Limb (tissue), 2 donors: ENCODE data around the gene MEIS3.

ENCODE experiments used
- DNase-seq, 2 donors: peaks; one replicate each; pipeline ENCODE4 v3.0.0-alpha.2; 2016; ENCODE audit errors: extremely low spot score in 2 of 2

The MEIS3 gene

DNA sequence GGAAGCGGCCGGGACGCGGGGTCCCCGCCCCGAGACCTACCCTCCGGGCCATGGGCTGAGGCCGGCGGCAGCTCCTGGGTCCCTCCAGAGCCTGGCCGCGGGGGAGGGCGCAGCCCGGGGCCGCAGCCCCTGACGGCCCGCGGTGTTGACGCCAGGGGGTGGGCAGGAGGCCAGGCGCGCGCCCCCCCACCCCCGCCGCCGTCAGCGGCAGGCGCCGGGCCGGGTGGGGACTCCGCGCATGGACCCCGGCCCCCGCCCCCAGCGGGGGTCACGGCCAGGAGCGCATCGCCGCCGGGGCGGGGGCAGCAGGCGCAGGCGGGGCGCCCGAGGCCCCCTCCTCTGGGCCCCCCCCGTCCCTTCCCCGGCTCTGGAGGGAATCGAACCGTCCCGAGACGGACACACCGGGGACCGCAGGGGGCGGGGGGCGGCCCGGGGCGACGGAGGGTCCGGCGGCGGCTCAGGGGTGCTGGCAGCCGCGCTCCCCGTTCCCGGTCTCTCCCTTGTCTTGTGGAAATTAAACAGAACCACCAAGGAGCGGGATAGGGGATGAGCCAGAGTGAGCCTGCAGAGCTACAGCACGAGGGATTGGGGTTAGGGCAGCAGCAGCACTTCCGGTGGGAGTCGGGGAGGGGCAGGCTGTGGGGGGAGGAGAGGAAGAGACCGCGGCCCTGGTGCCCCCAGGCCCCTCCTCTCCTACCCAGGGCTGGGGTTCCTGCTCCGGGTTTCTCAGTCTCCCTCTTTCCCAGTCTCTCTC lies at the start of gene MEIS3:
TSS of gene MEIS3 (minus strand) at position 498 of the 754 bp plus-strand sequence. CDS start at position 52, 446 bp downstream.
- DNase-seq = peak in 1 of 2 donors; percentile 60

DNA sequence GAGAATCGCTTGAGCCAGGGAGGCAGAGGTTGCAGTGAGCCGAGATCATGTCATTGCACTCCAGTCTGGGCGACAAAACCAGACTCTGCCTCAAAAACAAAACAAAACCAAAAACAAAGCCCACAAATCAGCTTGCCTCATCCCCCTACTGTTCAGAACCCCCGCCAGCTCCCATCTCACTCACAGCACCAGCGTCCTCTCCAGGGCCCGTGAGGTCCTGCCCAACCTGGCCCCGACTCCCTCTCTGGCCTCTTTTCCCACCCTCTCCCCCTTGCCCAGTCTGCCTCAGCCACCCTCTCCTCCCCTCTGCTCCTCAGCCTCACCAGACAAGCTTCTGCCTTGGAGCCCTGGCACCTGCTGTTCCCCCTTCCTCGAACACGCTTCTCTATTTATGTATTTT lies 48.6 kb upstream of the MEIS3 start:
- no peak for DNase-seq

DNA sequence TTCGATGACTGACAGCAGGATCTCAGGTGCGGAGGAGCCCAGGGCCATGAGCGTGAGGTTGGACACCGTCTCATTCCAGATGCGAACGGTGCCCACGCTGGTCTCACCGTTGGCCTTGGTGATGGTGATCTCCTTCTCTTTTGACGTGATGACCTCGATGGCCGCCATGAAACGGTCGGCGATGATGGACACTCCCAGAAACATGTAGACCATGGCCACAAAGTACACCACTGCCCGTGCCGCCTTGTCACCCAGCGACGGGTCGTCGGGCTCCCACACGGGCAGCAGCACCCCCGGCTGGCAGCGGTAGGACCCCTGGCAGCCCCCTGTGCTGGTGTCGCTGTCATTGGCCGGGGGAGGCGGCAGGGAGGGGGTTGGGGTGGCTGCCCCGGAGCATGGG lies 46.6 kb upstream of the MEIS3 start:
- no peak for DNase-seq

DNA sequence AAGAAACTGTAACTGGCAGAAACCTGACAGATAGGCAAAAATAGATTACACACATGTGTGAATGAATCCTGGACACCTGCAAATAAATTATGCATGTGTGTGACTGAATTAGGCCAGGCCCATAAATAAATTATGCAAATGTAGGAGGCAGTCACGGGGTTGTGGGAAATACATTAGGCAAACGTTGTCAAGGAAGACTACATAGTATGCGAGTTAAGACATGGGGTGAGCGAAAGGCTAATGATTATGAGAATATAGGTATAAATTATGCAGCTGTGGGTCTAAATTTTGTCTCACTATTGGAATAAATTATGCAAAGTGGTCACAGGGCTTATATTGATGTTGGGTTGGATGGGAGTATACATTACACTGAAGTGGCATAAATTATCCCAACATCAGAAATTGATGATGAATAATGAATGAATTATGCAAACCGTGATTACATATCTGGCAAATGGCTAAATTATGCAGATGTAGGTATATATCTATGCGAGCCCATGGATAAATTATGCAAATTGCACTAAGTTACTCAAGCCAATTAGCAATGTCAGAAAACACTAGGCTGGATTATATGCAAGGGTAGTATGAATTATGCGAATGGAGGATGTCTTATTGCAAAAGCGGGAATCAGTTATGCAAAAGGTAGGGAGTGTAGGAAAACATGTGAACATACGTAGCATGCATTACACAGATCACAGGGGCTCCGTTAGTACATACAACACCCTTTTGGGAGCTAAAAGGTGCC lies 45.5 kb upstream of the MEIS3 start:
- DNase-seq = no peak

DNA sequence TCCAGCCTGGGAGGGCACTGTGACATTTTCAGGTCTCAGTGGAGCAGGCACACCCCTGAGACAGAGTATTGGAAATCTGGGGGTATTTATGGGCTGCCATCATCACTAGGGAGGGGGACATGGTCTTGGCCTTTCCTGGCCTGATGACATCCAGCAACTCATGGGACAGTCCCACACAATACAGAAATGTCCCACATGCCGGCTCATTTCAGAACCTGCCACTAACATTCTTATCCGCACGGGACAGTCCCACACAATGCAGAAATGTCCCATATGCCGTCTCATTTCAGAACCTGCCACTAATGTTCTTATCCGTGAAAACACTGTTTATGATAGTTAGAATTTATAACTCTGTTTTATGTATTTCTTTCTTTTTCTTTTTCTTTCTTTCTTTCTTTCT lies 42.5 kb upstream of the MEIS3 start:
- no peak for DNase-seq

DNA sequence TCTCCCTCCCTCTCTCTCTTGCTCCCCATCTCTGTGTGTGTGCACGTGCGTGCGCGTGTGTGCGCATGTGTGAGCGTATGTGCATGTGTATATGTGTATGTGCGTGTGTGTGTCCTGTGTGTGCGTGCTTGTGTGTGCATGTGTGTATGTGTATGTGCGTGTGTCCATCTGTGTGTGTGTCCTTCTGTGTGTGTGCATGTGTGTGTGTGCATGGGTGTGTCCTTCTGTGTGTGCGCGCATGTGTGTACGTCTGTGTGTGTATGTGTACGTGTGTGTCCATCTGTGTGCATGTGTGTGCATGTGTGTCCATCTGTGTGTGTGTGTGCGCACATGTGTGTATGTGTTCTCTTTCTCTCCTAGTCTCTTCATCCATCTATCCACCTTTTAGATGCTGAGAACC lies 40.1 kb upstream of the MEIS3 start:
- no peak for DNase-seq

DNA sequence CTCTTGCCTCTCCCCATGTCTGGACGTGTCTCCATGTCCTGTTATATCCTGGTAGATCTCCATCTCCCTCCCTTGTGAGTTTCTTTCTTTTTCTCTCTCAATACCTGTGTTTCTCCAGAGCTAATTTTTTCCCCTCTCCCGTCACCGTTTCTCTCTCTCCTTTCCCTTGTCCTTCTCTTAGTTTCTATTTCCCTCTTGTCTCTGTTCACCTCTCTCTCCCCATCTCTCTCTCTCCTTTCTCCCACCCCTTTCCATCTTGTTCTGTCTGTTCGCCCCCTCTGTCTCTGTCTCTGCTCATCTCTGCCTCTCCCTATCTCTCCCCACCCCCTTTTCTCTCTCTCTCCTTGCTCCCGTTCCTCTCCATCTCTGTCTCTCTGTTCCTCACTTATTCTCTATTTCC lies 39.3 kb upstream of the MEIS3 start:
- DNase-seq = no peak

DNA sequence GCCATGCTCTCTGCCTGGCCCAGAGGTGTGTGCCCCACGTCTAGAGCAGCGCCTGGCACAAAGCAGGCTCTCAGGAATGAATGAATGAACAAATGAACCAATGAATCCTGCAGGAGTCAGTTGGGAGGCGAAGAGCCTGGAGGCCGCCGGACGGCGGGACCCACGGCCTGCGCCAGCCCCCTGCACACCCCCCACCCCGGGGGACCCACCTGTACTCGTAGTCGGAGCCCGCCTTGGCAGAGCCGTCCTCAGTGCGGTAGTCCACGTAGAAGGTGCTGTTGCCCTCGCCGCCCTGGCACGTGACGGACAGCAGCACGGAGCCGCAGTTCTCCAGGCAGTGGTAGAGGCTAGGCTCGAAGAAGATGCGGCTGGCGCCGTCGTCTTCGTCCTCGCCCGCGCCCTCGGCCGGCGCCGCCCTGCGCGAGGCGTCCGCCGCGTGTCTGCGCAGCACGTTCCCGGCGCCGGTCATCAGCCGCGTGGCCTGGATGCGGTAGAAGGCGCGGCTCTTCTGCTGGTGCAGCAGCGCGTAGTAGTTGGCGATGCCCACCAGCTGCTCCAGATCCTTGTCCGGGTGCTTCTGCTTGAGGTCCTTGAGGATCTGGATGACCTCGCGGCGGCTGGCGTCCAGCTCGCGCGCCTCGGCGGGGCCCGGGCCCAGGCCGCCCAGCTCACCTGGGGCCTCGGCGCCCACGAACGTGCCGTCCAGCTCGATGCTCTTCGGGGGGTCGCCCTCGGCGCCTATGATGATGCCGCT lies 37.6 kb upstream of the MEIS3 start:
- no peak for DNase-seq

DNA sequence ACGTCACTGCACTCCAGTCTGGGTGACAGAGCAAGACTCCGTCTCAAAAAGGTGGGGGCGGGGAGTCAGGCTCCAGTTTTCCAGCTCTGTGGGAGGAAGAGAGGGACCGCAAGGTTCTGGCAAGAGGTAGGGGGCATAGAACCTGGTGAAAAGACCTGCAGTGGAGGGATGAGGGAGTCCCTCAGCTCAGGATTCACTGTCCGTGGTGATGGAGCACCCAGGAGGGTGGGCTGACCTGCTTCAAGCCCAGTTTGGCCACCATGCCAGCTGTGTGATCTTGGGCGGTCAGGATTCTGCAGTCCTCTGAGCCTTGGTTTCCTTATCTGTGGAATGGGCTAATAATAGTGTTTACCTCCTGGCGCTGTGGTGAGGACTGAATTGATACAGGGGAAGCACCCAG lies 31.2 kb upstream of the MEIS3 start:
- no peak for DNase-seq

DNA sequence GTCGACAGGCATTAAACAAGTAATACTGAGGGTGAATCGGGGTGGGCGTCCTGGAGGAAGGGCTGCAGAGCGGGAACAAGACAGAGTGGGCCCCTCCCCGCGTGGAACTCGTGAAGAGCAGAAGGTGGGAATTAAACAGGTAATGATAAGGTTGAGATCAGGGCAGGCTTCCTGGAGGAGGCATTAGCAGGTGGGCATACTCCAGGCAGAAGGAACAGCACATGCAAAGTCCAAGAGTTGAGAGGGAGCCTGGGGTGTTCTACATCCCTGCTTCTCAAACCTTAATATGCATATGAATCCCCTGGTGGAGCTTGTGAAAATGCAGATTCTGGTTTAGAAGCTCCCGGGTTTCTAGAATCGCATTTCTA lies 29.0 kb upstream of the MEIS3 start:
- DNase-seq = no peak

DNA sequence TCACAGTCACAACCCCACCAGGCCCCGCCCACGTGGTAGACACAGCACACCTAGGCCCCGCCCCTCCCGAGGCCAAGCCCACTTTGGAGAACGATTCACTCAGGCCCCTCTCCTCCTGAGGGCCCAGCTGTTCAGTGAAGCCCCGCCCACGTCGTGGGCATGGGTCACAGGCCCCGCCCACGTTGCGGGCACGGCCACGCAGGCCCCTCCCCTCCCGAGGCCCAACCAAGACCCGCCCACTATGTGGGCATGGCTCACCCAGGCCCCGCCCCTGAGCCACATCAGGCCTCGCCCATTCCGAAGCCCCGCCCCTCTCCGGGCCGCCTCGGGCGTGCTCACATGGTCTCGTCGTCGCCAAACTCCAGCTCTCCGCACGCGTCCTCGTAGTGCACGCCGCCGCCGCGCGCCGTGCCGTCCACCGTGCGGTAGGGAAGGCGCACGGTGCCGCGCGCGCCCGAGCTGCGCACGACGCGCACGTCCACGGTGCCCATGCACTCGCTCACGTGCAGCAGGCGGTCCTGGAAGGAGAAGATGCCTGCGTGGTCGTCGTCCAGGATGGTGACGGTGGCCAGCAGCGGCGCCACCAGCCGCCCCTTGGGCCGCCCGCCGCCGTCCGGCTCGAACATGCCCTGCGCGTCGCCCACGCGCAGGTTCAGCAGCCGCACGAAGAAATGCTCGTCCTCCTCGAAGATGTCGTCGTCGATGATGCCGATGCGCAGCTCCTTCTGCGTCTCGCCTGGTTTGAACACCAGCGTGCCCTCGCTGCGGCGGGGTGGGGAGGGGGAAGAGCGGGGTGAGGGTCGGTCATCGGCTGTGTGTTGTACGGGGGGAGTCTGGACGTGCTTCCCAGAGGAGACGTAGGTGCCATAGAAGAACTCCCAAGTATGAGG lies 28.4 kb upstream of the MEIS3 start:
- DNase-seq = peak in 1 of 2 donors; percentile 76

DNA sequence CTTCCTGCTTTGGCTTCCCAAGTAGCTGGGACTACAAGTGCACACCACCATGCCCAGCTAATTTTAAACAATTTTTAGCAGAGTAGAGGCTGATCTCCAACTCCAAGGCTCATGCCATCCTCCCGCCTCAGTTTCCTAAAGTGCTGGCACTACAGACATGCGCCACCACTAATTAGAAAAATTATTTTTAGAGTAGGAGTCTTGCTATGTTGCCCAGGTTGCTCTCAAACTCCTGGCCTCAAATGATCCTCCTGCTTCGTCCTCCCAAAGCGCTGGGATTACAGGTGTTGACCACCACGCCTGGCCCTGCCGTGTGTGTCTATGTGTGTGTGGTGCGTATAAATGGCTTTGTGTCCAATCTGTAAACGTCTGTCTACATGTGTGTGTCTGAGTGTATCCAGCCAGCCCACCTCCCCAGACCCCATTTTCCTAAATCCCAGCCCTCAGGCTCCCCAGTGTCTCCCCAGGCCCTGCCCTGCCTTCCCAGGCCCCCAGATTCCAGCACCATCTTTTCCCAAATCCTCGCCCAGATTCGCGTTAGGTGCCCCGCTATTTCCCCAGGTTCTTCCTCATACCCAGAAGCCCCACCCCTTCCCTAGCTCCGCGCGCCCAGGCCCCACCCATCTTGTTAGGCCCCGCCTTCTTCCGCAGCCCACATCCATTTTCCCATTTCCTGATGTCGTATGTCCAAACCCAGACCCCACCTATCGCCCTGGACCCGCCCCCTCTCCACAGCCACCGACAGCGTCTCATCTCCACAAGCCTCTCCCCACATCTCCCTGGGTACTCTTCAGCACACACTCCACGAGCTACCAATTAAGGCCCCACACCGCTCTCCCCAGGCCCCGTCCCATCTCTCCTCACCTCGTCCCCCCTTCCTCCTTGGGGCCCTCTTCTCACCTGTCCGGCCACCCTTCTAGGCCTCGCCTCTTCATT lies 27.5 kb upstream of the MEIS3 start:
- no peak for DNase-seq

DNA sequence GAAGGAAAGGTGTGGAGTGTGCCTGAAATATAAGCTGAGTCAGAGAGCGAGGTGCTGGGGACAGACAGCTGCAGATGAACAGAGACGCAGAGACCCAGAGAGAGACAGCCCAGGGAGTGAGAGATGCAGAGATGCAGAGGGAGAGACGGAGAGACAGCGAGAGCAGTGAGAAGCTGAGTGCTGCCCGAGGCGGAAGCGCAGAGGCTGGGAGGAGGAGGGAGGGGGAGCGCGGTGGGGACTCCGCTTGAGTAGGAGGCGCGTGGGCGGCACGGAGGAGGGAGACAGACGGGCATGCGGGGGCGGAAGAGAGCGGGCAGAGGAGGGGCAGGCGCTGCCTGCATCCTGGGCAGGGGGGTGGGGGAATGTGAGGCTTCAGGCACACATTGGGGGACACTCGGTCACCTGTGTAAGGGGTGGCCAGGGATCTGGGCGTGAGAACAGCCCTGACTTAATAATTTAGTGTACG lies 26.6 kb upstream of the MEIS3 start:
- no peak for DNase-seq

DNA sequence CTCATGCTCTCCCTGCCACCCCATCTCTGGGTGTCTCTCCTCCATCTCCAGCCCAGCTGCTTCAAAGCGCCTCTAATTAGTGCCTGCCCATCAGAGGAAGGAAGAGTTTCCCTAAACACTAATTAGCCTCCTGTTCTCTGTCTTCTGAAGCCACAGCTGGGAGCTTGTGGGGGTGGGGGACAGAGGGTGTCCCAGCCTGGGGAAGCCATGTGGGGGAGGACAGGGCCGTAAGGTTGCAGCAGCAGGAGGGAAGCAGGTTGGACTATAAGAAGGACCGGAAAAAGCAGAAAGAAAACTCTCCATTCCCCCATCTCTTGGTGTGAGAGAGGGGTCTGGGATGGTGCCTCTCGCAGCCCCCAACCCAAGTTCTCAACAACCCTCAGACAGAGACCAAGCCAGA lies 26.2 kb upstream of the MEIS3 start:
- DNase-seq = no peak

DNA sequence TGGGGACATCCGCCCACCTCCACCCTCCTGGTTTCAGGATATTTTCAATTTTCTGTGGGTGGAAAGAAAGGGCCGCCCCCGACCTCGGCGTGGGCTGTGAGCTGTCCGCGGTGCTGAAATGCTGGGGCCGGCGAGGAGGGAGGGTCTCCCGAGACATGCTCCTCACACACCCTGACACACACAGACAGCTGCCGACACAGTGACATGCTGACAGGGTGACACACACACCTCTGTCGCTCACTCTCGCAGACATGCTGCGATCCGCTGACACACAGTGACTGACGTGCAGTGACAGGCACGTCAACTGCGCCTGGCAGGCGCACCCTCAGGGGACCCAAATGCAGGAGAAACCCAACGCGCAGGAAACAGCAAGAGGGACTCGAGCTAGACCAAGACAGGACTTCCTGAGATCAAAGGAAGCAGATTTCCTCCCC lies 25.1 kb upstream of the MEIS3 start:
- no peak for DNase-seq

DNA sequence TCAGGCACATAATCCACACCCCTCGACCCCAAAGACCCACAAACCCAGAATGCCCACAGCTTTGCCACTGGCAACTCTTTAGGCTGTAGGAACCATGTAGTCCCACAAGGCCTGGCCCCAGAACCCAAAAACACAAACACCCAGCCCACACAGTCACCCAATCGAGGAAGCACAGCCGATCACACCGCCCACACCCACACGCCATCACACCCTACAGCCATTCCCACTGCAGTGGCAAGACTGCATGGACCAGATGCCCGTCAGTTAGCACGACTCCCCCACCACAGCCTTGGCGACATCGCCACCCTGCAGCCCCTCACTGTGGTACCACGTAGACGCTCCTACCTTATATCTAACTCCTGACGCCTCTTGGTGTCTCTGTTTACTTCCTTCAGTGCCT lies 24.0 kb upstream of the MEIS3 start:
- DNase-seq = no peak

DNA sequence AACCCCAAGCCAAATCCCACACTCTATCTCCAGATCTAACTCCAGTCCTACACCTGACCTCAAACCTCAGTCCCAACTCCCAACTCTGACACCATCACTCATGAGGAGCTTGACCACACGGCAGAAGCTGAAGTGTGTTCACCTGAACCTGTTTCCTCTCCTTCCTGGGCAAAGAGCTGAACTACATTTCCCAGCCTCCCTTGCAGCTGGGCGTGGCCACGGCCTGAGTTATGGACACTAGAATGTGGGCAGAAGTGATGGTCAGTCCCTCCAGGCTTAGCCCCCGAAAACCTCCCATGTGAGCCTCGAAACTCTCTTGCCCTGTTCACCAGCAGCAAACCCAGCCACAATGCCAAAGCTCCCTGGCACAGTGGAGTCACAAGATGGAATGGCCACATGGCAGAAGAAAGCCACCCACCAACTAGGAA lies 19.5 kb upstream of the MEIS3 start:
- no peak for DNase-seq

DNA sequence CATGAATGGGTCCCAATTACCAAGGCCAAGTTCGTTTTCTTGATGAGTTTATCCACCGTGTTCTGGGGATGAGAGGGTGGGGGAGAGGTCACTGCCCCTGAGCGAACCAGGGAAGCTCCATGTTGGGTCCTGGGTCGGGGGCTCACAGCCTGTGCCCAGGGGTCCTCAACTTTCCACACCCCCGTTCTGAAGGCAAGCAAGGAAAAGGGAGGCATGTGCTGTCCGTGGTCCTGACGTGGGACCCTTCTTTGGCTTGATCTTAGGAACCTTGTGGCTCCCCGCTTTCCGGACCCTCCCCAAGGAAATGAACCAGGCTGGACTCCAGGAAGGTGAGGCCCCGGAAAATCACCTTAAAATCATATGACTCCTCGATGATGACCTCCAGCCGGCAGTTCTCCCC lies 18.2 kb upstream of the MEIS3 start:
- DNase-seq = no peak

DNA sequence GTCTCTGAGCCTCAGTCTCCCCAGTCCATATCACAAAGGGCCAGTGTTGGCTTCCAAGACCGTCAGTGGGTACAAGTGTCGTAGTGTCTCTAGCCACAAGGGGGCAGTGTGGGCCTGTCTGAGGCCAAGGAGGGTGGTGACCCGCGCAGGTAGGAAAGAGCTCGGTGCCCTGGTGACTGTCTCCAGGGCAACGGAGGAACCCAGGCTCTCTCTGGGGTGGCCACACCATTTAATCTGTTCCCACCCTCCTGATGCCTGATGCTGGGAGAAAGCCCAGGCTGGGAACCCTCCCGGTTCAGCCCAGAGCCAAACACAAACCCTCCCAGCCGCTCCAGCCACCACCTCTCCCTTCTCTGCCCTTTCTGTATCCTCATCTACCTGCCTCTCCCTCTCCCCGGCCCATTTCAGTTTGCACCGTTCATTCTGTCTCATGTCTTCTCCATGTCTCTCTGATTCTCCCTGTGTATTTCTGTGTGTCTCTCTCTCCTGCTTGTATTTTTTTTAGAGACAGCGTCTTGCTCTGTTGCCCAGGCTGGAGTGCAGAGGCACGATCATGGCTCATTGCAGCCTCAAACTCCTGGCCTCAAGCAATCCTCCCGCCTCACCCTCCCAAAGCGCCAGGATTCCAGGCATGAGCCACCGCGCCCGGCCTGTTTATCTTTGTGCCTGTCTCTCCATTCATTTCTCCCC lies 17.5 kb upstream of the MEIS3 start:
- peak in 1 of 2 donors; percentile 85 for DNase-seq
